22Rv1 (cell line): ENCODE results near the gene LRRC46.

Experiments
- ZFX ChIP-seq: fragments of 450-650 bp; IDR thresholded peaks from 2 replicates; pipeline ENCODE4 v1.6.1; 2017; ENCODE audit warnings: antibody characterized with exemption, borderline replicate concordance
- TF ChIP-seq, protein P1 (sequence below): fragments of 450-650 bp; IDR thresholded peaks from 2 replicates; pipeline ENCODE4 v1.5.1; 2017; ENCODE audit warnings: mild to moderate bottlenecking

DNA sequence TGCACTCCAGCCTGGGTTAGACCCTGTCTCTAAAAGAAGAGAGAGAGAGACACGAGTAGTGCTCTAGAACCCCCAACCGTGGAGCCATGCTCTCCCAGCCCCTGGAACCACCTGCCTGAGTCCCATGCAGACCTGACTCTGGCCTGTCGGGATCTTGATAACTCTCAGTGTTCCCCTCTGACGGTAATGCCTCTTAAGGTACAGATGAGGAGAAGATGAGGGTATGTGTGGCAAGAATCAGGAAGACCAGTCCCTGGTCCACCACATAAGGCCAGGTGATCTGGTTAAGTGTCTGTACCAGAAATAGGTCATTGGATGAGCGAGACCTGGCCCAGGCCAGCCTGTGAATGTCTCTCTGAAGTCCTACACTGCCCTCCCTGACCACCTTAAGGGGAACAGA lies 28.3 kb upstream of the LRRC46 start:
- TF ChIP-seq, protein P1, sequence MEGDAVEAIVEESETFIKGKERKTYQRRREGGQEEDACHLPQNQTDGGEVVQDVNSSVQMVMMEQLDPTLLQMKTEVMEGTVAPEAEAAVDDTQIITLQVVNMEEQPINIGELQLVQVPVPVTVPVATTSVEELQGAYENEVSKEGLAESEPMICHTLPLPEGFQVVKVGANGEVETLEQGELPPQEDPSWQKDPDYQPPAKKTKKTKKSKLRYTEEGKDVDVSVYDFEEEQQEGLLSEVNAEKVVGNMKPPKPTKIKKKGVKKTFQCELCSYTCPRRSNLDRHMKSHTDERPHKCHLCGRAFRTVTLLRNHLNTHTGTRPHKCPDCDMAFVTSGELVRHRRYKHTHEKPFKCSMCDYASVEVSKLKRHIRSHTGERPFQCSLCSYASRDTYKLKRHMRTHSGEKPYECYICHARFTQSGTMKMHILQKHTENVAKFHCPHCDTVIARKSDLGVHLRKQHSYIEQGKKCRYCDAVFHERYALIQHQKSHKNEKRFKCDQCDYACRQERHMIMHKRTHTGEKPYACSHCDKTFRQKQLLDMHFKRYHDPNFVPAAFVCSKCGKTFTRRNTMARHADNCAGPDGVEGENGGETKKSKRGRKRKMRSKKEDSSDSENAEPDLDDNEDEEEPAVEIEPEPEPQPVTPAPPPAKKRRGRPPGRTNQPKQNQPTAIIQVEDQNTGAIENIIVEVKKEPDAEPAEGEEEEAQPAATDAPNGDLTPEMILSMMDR, result no peak
- TF ChIP-seq ZFX, result no peak
